Sigmoid colon (tissue), 3 donors: ENCODE data around the gene FOXP1.

Experiments
- CTCF ChIP-seq, 4 experiments: fragments of 450-650 bp in 3 of 4; fragments of 200-600 bp in 1 of 4; IDR thresholded peaks; one replicate each; pipeline ENCODE4 v1.5.1; 2016 to 2019; ENCODE audit warnings: antibody characterized with exemption in 4 of 4, mild to moderate bottlenecking in 3 of 4, moderate library complexity in 2 of 4
- POLR2A ChIP-seq, 2 donors: fragments of 450-650 bp; IDR thresholded peaks; one replicate each; pipeline ENCODE4 v1.6.1; 2016; ENCODE audit warnings: antibody characterized with exemption in 2 of 2, mild to moderate bottlenecking in 2 of 2, moderate library complexity in 2 of 2

GRCh38 chr3:71148455-71149060 lies 435.0 kb downstream of the FOXP1 start:
- no peak for TF ChIP-seq CTCF (IDR thresholded peaks at IDR 0.05)
- no peak for TF ChIP-seq POLR2A (IDR thresholded peaks at IDR 0.05)
